HepG2 (cell line): ENCODE data around the gene STIM1. TPM values are rescaled to one million over a fixed set of nuclear protein-coding genes. Genes with fewer than 3 reads are reported as not detected.

Experiments
- CREB1 ChIP-seq, 2 experiments: fragments of 450-650 bp in 1 of 2; IDR thresholded peaks; 2 replicates each; pipeline ENCODE4 v1.6.1; 2016 to 2017; ENCODE audit warnings: control low read depth in 1 of 2, mild to moderate bottlenecking in 1 of 2, missing compliant biosample characterization in 1 of 2, missing genetic modification characterization in 1 of 2
- HNF1A ChIP-seq, 2 experiments: sonication (generic) in 1 of 2; formaldehyde crosslinking in 1 of 2; IDR thresholded peaks; 2 replicates each; pipeline versions ENCODE4 v1.4.0 to v1.6.1; 2016 to 2020; ENCODE audit warnings: borderline replicate concordance in 1 of 2, low read depth in 1 of 2, mild to moderate bottlenecking in 1 of 2, missing genetic modification reagents in 1 of 2
- HOXA3 ChIP-seq: sonication (generic); formaldehyde crosslinking; IDR thresholded peaks from 2 replicates; pipeline ENCODE4 v1.5.0; 2020; ENCODE audit warnings: missing genetic modification reagents
- KLF15 ChIP-seq: sonication (generic); formaldehyde crosslinking; IDR thresholded peaks from 2 replicates; pipeline ENCODE4 v1.8.1; 2023; ENCODE audit warnings: borderline replicate concordance, mild to moderate bottlenecking, inconsistent platforms, missing genetic modification reagents, mixed read lengths
- PRDM10 ChIP-seq: sonication (generic); formaldehyde crosslinking; IDR thresholded peaks from 2 replicates; pipeline ENCODE4 v1.4.0; 2020; ENCODE audit warnings: low read depth, missing genetic modification reagents
- RFX5 ChIP-seq: IDR thresholded peaks from 2 replicates; pipeline ENCODE4 v1.6.1; 2011; ENCODE audit warnings: low read depth, low read length, improper control_type of control experiment
- RNF2 ChIP-seq: fragments of 450-650 bp; conservative IDR thresholded peaks from 2 replicates; pipeline ENCODE4 v1.6.1; 2016; ENCODE audit warnings: low read depth
- SP5 ChIP-seq: IDR thresholded peaks from 2 replicates; pipeline ENCODE4 v1.6.1; 2016; ENCODE audit warnings: low read depth, borderline replicate concordance
- SSRP1 ChIP-seq: IDR thresholded peaks from 2 replicates; pipeline ENCODE4 v1.6.1; 2016; ENCODE audit warnings: control low read depth
- ZNF292 ChIP-seq: sonication (generic); formaldehyde crosslinking; IDR thresholded peaks from 2 replicates; pipeline ENCODE4 v1.8.1; 2022; ENCODE audit warnings: mild to moderate bottlenecking, low read depth, missing genetic modification reagents, borderline replicate concordance
- ZNF441 ChIP-seq: sonication (generic); formaldehyde crosslinking; IDR thresholded peaks from 2 replicates; pipeline ENCODE4 v1.7.0; 2021; ENCODE audit warnings: missing genetic modification reagents, borderline replicate concordance
- ZNF580 ChIP-seq: IDR thresholded peaks from 2 replicates; pipeline ENCODE4 v1.6.1; 2016; ENCODE audit warnings: low read depth, borderline replicate concordance
- ZNF724P ChIP-seq: sonication (generic); formaldehyde crosslinking; IDR thresholded peaks from 2 replicates; pipeline ENCODE4 v1.8.0; 2022; ENCODE audit warnings: missing genetic modification reagents, borderline replicate concordance
- ZNF800 ChIP-seq: sonication (generic); formaldehyde crosslinking; IDR thresholded peaks from 2 replicates; pipeline ENCODE4 v1.4.0; 2020; ENCODE audit warnings: missing genetic modification reagents
- polyA plus RNA-seq, 8 experiments: library from polyadenylated mRNA; depleted of rRNA in 3 of 8; stranded (reverse) in 7 of 8; unstranded in 1 of 8; fragments of >200 nt; fragmentation: Illumina TruSeq in 4 of 8; extraction: Trizol in 4 of 8; gene quantifications; 2 replicates each; pipeline versions ENCODE4 v1.2.1 to v1.2.3, GENCODE V29; 2011 to 2016; ENCODE audit warnings: low read depth in 4 of 8, missing spikeins in 1 of 8, mixed read lengths in 1 of 8; ENCODE audit not compliant: insufficient read depth in 1 of 8
- total RNA-seq, 5 experiments: library from RNA; depleted of rRNA; stranded (reverse); fragments of >200 nt; fragmentation: Illumina TruSeq; extraction: Trizol; gene quantifications; 2 replicates each; pipeline ENCODE4 v1.2.3, GENCODE V29; 2016; ENCODE audit warnings: low read depth in 1 of 5

The STIM1 gene
- total and polyA plus RNA-seq, 2 of the 13 experiments (the other 11 are each of a cell fraction or from before 2014, with no cell fraction given) = 19.2 to 28.5 TPM

DNA sequence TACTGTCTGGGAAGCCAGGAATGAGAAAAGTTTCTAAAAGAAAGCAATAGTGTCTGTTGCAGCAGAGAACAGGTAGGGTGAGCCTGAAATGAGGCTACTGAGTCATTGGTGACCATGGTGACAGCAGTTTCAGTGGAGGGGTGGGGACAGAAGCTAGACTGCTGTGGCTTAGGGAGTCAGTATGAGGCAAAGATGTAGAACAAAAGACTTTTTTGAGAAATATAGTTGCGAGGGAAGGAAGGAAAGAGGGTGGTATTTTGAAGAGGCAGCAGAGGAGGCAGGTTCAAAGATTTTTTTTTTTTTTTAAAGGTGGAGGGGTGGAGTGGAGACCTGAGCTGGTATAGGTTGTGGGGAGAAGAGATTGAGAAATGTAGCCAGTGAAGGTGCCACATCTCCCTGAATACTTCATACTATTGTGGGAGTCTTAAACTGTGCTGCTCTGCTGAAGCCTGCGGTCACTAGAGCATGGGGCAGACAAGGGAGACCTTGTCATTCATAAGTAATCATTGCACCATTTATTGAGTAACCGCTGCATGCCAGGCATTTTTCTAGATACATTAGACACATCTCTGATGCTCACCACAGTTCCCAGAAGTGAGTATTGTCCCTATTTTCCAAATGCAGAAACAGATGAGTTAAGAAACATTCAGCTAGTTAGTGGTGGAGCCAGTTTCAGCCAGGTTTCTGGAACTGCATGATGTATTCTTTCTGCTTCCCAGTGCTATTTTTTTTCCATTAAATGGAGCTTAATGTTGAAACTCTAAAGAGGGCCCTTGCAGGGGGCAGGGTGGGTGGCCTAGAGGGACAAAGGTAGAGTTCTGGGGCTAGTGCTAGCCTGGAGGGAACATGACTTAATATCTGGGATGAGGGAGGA is 49.9 kb downstream of the STIM1 start (continued):
- TF ChIP-seq HNF1A (IDR thresholded peaks at IDR 0.05; ENCODE audit: low read depth) (peak; percentile 54; the same call in 1 of the 2 replicates), HNF1A (CRISPR knock-in tag; IDR thresholded peaks at IDR 0.05; ENCODE audit: borderline replicate concordance) (peak; percentile 75; the same call in 1 of the 2 replicates), ZNF292 (CRISPR knock-in tag) (peak; percentile 44; the same call in 1 of the 2 replicates), ZNF724P (no peak), RNF2 (no peak), CREB1 (IDR thresholded peaks at IDR 0.05) (peak; percentile 37; the same call in 1 of the 2 replicates), CREB1 (CRISPR knock-in tag; IDR thresholded peaks at IDR 0.05) (peak; percentile 63), SSRP1 (peak; percentile 52; the same call in 1 of the 2 replicates), PRDM10 (CRISPR knock-in tag) (peak; percentile 70), ZNF441 (CRISPR knock-in tag) (no peak), ZNF800 (no peak), HOXA3 (0 out of 2 replicates have a peak, but pooled peaks have one; percentile 14), ZNF580 (CRISPR knock-in tag) (peak; percentile 72; the same call in 1 of the 2 replicates), KLF15 (no peak), SP5 (0 out of 2 replicates have a peak, but pooled peaks have one; percentile 33), RFX5 (no peak)
